DND-41 (cell line): Measurements from ENCODE around the gene IGFL1.
"Not testable (repeated sequence)": the region's sequence is repeated elsewhere in the genome, so short reads cannot be mapped to it uniquely, and the experiment has no call there.

ENCODE experiments used
- ATAC-seq: fragments of 200-7000 bp; cut with Tn5 transposase; 3 replicates; pipeline ENCODE4 v1.9.1; 2021; ENCODE audit warnings: low read depth; ENCODE audit not compliant: insufficient read depth
- DNase-seq: peaks from one replicate; pipeline ENCODE4 v3.0.0-alpha.2; 2020
- H2AFZ ChIP-seq: 2 replicates; pipeline ENCODE4 v1.6.0; 2012; ENCODE audit warnings: low read depth, low read length
- H3K27ac ChIP-seq: 2 replicates; pipeline ENCODE4 v1.5.1; 2012; ENCODE audit warnings: low read length, inconsistent platforms
- H3K27me3 ChIP-seq: fragments of 200-600 bp; sonication (generic); 2 replicates; pipeline ENCODE4 v1.6.0; 2012; ENCODE audit warnings: low read length, mild to moderate bottlenecking, inconsistent platforms; ENCODE audit not compliant: insufficient read depth, poor library complexity
- H3K36me3 ChIP-seq: 2 replicates; pipeline ENCODE4 v1.5.1; 2012; ENCODE audit warnings: low read length, inconsistent platforms; ENCODE audit not compliant: insufficient read depth
- H3K4me1 ChIP-seq: 2 replicates; pipeline ENCODE4 v1.5.1; 2012; ENCODE audit warnings: mild to moderate bottlenecking, low read length; ENCODE audit not compliant: insufficient read depth
- H3K4me2 ChIP-seq: 2 replicates; pipeline ENCODE4 v1.6.0; 2012; ENCODE audit warnings: mild to moderate bottlenecking, moderate library complexity, low read length, inconsistent platforms; ENCODE audit not compliant: insufficient read depth
- H3K4me3 ChIP-seq, 2 experiments: fragments of 200-600 bp in 1 of 2; shearing (Covaris generic) in 1 of 2; 2 replicates each; pipeline ENCODE4 v1.5.1; 2012 to 2016; ENCODE audit warnings: inconsistent platforms in 2 of 2, low read length in 2 of 2, mild to moderate bottlenecking in 2 of 2, low read depth in 1 of 2, moderate library complexity in 1 of 2
- H3K79me2 ChIP-seq: 2 replicates; pipeline ENCODE4 v1.6.0; 2012; ENCODE audit warnings: low read length, inconsistent platforms; ENCODE audit not compliant: insufficient read depth
- H3K9ac ChIP-seq: 2 replicates; pipeline ENCODE4 v1.6.0; 2012; ENCODE audit warnings: low read depth, mild to moderate bottlenecking, inconsistent platforms, low read length, moderate library complexity
- H3K9me3 ChIP-seq: 2 replicates; pipeline ENCODE4 v1.5.1; 2012; ENCODE audit warnings: low read length, moderate library complexity, mild to moderate bottlenecking, inconsistent platforms; ENCODE audit not compliant: insufficient read depth, severe bottlenecking
- H4K20me1 ChIP-seq: 2 replicates; pipeline ENCODE4 v1.6.0; 2012; ENCODE audit warnings: low read length; ENCODE audit not compliant: insufficient read depth
- EZH2 ChIP-seq: IDR thresholded peaks from 3 replicates; pipeline ENCODE4 v1.6.1; 2012; ENCODE audit warnings: borderline replicate concordance, low read depth, mild to moderate bottlenecking, moderate library complexity, low read length, inconsistent platforms; ENCODE audit not compliant: severe bottlenecking
- TF ChIP-seq, protein P1 (sequence below): IDR thresholded peaks from 2 replicates; pipeline ENCODE4 v1.5.1; 2012; ENCODE audit warnings: borderline replicate concordance, low read length, moderate library complexity, mild to moderate bottlenecking; ENCODE audit not compliant: poor library complexity, severe bottlenecking; ENCODE audit errors: extremely low read depth

Gene IGFL1

GRCh38 chr19:46262684-46263296 lies 33.2 kb downstream of the IGFL1 start:
- not testable (repeated sequence) for H4K20me1 ChIP-seq, H3K4me1 ChIP-seq, H3K79me2 ChIP-seq, H3K9me3 ChIP-seq, H3K4me2 ChIP-seq, H3K36me3 ChIP-seq, H3K9ac ChIP-seq, H3K27me3 ChIP-seq, H3K27ac ChIP-seq, H3K4me3 ChIP-seq, H2AFZ ChIP-seq
- ATAC-seq (peak; percentile 64), DNase-seq (peak; percentile 37)

DNA sequence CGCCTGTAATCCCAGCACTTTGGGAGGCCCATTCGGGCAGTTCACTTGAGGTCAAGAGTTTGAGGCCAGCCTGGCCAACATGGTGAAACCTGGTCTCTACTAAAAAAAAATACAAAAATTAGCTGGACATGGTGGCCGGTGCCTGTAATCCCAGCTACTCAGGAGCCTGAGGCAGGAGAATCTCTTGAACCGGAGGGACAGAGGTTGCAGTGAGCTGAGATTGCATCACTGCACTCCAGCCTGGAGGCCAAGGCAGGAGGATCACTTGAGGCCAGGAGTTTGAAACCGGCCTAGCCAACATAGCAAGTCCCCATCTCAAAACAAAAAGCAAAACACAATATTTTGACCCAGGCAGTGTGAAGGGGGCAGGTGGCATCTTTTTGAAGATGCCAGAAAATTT lies 35.3 kb downstream of the IGFL1 start:
- not testable (repeated sequence) for H3K79me2 ChIP-seq, H2AFZ ChIP-seq, H3K4me3 ChIP-seq, H3K36me3 ChIP-seq, H3K9me3 ChIP-seq, H3K4me1 ChIP-seq, H3K9ac ChIP-seq, H3K4me2 ChIP-seq, ATAC-seq, H3K27ac ChIP-seq, H3K27me3 ChIP-seq, H4K20me1 ChIP-seq, DNase-seq

- Histone ChIP-seq H3K27ac (no peak overlapping the region), H3K79me2 (no peaks in the 10 kb centered on the region), H4K20me1 (no peaks in the 10 kb centered on the region), H3K9me3 (no peaks in the 10 kb centered on the region), H3K4me3 (no peak overlapping the region), H3K4me1 (no peaks in the 10 kb centered on the region), H3K4me2 (no peak overlapping the region), H3K36me3 (no peaks in the 10 kb centered on the region), H3K9ac (no peak overlapping the region), H3K27me3 (no peaks in the 10 kb centered on the region), H2AFZ (no peak overlapping the region)
- ATAC-seq (peak; percentile 89), DNase-seq (peak; percentile 71)
- TF ChIP-seq, protein P1, sequence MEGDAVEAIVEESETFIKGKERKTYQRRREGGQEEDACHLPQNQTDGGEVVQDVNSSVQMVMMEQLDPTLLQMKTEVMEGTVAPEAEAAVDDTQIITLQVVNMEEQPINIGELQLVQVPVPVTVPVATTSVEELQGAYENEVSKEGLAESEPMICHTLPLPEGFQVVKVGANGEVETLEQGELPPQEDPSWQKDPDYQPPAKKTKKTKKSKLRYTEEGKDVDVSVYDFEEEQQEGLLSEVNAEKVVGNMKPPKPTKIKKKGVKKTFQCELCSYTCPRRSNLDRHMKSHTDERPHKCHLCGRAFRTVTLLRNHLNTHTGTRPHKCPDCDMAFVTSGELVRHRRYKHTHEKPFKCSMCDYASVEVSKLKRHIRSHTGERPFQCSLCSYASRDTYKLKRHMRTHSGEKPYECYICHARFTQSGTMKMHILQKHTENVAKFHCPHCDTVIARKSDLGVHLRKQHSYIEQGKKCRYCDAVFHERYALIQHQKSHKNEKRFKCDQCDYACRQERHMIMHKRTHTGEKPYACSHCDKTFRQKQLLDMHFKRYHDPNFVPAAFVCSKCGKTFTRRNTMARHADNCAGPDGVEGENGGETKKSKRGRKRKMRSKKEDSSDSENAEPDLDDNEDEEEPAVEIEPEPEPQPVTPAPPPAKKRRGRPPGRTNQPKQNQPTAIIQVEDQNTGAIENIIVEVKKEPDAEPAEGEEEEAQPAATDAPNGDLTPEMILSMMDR, result peak; percentile 90
- no peak for TF ChIP-seq EZH2
These were observed 35.8 kb downstream of the IGFL1 start for GRCh38 chr19:46265217-46265828.

DNA sequence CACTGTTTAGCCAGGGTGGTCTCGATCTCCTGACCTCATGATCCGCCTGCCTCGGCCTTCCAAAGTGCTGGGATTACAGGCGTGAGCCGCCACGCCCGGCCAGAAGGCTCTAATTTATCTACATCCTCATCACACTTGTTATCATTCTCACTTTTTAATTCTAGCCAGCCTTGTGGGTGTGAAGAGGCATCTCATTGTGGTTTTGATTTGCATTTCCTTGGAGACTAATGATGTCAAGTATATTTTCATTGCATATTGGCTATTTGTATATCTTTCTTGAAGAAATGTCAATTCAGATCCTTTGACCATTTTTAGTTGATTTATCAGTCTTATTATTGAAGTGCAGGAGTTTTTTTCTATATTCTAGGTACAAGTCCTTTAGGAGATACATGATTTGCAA lies 39.6 kb downstream of the IGFL1 start:
- H3K36me3 ChIP-seq, result no peaks in the 10 kb centered on the region
- no peaks in the 10 kb centered on the region for H3K79me2 ChIP-seq
- H3K4me3 ChIP-seq, result no peak overlapping the region
- no peak overlapping the region for H2AFZ ChIP-seq
- DNase-seq (no peak), ATAC-seq (no peak)
- H3K4me2 ChIP-seq, result no peak overlapping the region
- H3K9ac ChIP-seq, result no peak overlapping the region
- TF ChIP-seq, protein P1, result no peak
- no peak for TF ChIP-seq EZH2
- H3K9me3 ChIP-seq, result no peaks in the 10 kb centered on the region
- no peaks in the 10 kb centered on the region for H3K4me1 ChIP-seq
- peaks cover 5% of the 10 kb centered on the region for H3K27me3 ChIP-seq
- H3K27ac ChIP-seq, result no peak overlapping the region
- H4K20me1 ChIP-seq, result peaks cover 3% of the 10 kb centered on the region; the same call in 1 of the 2 replicates
